ENCODE measurements around the gene SUN5. TPM values are rescaled to one million over a fixed set of nuclear protein-coding genes. Genes with fewer than 3 reads are reported as not detected.

Gene SUN5
- total and polyA plus RNA-seq, 2 experiments from 2014 or later: not detected

- Histone ChIP-seq H3K27ac (no peak within 1 kb of the TSS), H3K9me2 (replicated peaks; ENCODE audit: insufficient read depth) (no peaks in the 10 kb centered on the region), H2AFZ (no peak within 1 kb of the TSS), H3K4me3 (no peak within 1 kb of the TSS), H3K4me1 (ENCODE audit: insufficient read depth) (no peaks in the 10 kb centered on the region), H3K79me2 (no peaks in the 10 kb centered on the region), H3K27me3 (peaks cover 14% of the 10 kb centered on the region), H3K36me3 (replicated peaks; ENCODE audit: insufficient read depth, low read depth) (no peaks in the 10 kb centered on the region), H4K20me1 (ENCODE audit: insufficient read depth, poor library complexity, severe bottlenecking) (no peaks in the 10 kb centered on the region), H3K9me3 (ENCODE audit: low read depth) (no peaks in the 10 kb centered on the region), H3K4me2 (no peak within 1 kb of the TSS)
- TF ChIP-seq EZH2phosphoT487 (IDR thresholded peaks at IDR 0.05; ENCODE audit: low read depth, severe bottlenecking, unreplicated experiment) (no peak), EZH2 (IDR thresholded peaks at IDR 0.05; ENCODE audit: borderline replicate concordance) (no peak), CTCF (IDR thresholded peaks at IDR 0.05; ENCODE audit: poor library complexity) (no peak)
- 84% methylated on average over 11 of the region's 11 CpGs for WGBS (ENCODE audit: low lambda C conversion rate, missing lambda C conversion rate)
- no peak for DNase-seq (ENCODE audit: low spot score)
Observed at GRCh38 chr20:33007376-33008335, 3.4 kb upstream of the SUN5 start, which contains the start of gene BPIFB2. BPIFB2 (plus strand) TSS chr20:33007704; CDS start chr20:33008575, 871 bp downstream.

- H3K9me3 ChIP-seq (ENCODE audit: low read depth): no peaks in the 10 kb centered on the region
- H3K27ac ChIP-seq: no peak overlapping the region
- no peaks in the 10 kb centered on the region for H3K4me1 ChIP-seq (ENCODE audit: insufficient read depth)
- no peaks in the 10 kb centered on the region for H3K9me2 ChIP-seq (replicated peaks; ENCODE audit: insufficient read depth)
- no peaks in the 10 kb centered on the region for H4K20me1 ChIP-seq (ENCODE audit: insufficient read depth, poor library complexity, severe bottlenecking)
- no peak for DNase-seq (ENCODE audit: low spot score)
- TF ChIP-seq CTCF (IDR thresholded peaks at IDR 0.05; ENCODE audit: poor library complexity) (no peak), EZH2 (IDR thresholded peaks at IDR 0.05; ENCODE audit: borderline replicate concordance) (no peak), EZH2phosphoT487 (IDR thresholded peaks at IDR 0.05; ENCODE audit: low read depth, severe bottlenecking, unreplicated experiment) (no peak)
- H3K4me3 ChIP-seq: no peak overlapping the region
- WGBS (ENCODE audit: low lambda C conversion rate, missing lambda C conversion rate): 89% methylated on average over 8 of the region's 8 CpGs
- H3K27me3 ChIP-seq: peaks cover 6% of the 10 kb centered on the region
- H3K36me3 ChIP-seq (replicated peaks; ENCODE audit: insufficient read depth, low read depth): no peaks in the 10 kb centered on the region
- no peaks in the 10 kb centered on the region for H3K79me2 ChIP-seq
- H3K4me2 ChIP-seq: no peak overlapping the region
- no peak overlapping the region for H2AFZ ChIP-seq
Observed at GRCh38 chr20:33006776-33007375, 2.6 kb upstream of the SUN5 start.

- Histone ChIP-seq H4K20me1 (ENCODE audit: insufficient read depth, poor library complexity, severe bottlenecking) (no peaks in the 10 kb centered on the region), H3K36me3 (replicated peaks; ENCODE audit: insufficient read depth, low read depth) (no peaks in the 10 kb centered on the region), H3K4me1 (ENCODE audit: insufficient read depth) (no peaks in the 10 kb centered on the region), H3K27ac (no peak overlapping the region), H3K79me2 (no peaks in the 10 kb centered on the region), H3K9me3 (ENCODE audit: low read depth) (no peaks in the 10 kb centered on the region), H3K4me2 (no peak overlapping the region), H3K4me3 (no peak overlapping the region), H3K9me2 (replicated peaks; ENCODE audit: insufficient read depth) (no peaks in the 10 kb centered on the region), H2AFZ (no peak overlapping the region), H3K27me3 (peaks cover 2% of the 10 kb centered on the region)
- 82% methylated on average over 8 of the region's 8 CpGs for WGBS (ENCODE audit: low lambda C conversion rate, missing lambda C conversion rate)
- DNase-seq (ENCODE audit: low spot score): no peak
- TF ChIP-seq EZH2phosphoT487 (IDR thresholded peaks at IDR 0.05; ENCODE audit: low read depth, severe bottlenecking, unreplicated experiment) (no peak), EZH2 (IDR thresholded peaks at IDR 0.05; ENCODE audit: borderline replicate concordance) (no peak), CTCF (IDR thresholded peaks at IDR 0.05; ENCODE audit: poor library complexity) (no peak)
Observed at GRCh38 chr20:33005908-33006775, 1.9 kb upstream of the SUN5 start.

Data from hepatocyte (in vitro differentiated cells).